HG03039 (cell line): ENCODE results near the gene KLF12.

Source experiments
- ATAC-seq: cut with Tn5 transposase; IDR thresholded peaks from one replicate; pipeline ENCODE4 v1.9.1; 2021; ENCODE audit warnings: mild to moderate bottlenecking, moderate library complexity; ENCODE audit not compliant: unreplicated experiment

Gene KLF12

GRCh38 chr13:74104661-74105275, 29.4 kb downstream of the KLF12 start:
- no peak for ATAC-seq

GRCh38 chr13:74103970-74104555, 30.1 kb downstream of the KLF12 start:
- ATAC-seq = no peak

GRCh38 chr13:74103196-74103595, 31.0 kb downstream of the KLF12 start:
- no peak for ATAC-seq

GRCh38 chr13:74102691-74103090, 31.5 kb downstream of the KLF12 start:
- ATAC-seq = no peak

- ATAC-seq = no peak
These were observed 32.8 kb downstream of the KLF12 start for GRCh38 chr13:74101436-74101835.

GRCh38 chr13:74098077-74098476, 36.1 kb downstream of the KLF12 start:
- no peak for ATAC-seq

- ATAC-seq = no peak
These were observed 37.1 kb downstream of the KLF12 start for GRCh38 chr13:74097116-74097515.

GRCh38 chr13:74093691-74094090, 40.5 kb downstream of the KLF12 start:
- no peak for ATAC-seq

GRCh38 chr13:74092711-74093110, 41.5 kb downstream of the KLF12 start:
- no peak for ATAC-seq

GRCh38 chr13:74090869-74091605, 43.2 kb downstream of the KLF12 start:
- ATAC-seq = no peak

GRCh38 chr13:74090397-74090796, 43.8 kb downstream of the KLF12 start:
- ATAC-seq = no peak

- ATAC-seq = no peak
These were observed 46.8 kb downstream of the KLF12 start for GRCh38 chr13:74087357-74087756.
